AG04449 (cell line): Measurements from ENCODE around the gene GPLD1.

Experiments
- CTCF ChIA-PET: fragments of 350-600 bp; formaldehyde crosslinking; extraction: SDS; loops from one replicate; lab custom pipeline; 2021; ENCODE audit warnings: antibody characterized with exemption; lab: Yijun Ruan, JAX
- POLR2A ChIA-PET: fragments of 400-600, 350-600 bp; formaldehyde crosslinking; extraction: SDS; loops from one replicate; lab custom pipeline; 2020; ENCODE audit warnings: antibody characterized with exemption, inconsistent platforms; lab: Yijun Ruan, JAX
- DNase-seq: peaks from one replicate; pipeline ENCODE4 v3.0.0-alpha.2; 2010; ENCODE audit warnings: low read depth, low spot score
- H3K4me3 ChIP-seq: 2 replicates; pipeline ENCODE4 v1.5.1; 2011; ENCODE audit warnings: low read depth, mild to moderate bottlenecking, control low read depth, low read length
- CTCF ChIP-seq: IDR thresholded peaks from one replicate; pipeline ENCODE4 v1.5.1; 2011; ENCODE audit warnings: mild to moderate bottlenecking, moderate library complexity, low read length, control low read depth, inconsistent platforms; ENCODE audit not compliant: insufficient read depth; ENCODE audit errors: missing control alignments

The GPLD1 gene

GRCh38 chr6:24504287-24504648 is 14.9 kb upstream of the GPLD1 start:
- TF ChIP-seq CTCF, result no peak
- no peak overlapping the region for H3K4me3 ChIP-seq
- ChIA-PET POLR2A (no interaction called here), CTCF (no interaction called here)
- no peak for DNase-seq

GRCh38 chr6:24501914-24502313 is 12.5 kb upstream of the GPLD1 start:
- CTCF ChIA-PET, result interaction anchor here (1.4 to 1.8 kb wide), 2 partner anchors 19 to 82 kb away, joined by 3 to 4 read pairs; no protein-coding TSS in a partner anchor
- TF ChIP-seq CTCF, result no peak
- POLR2A ChIA-PET, result no interaction called here
- no peak overlapping the region for H3K4me3 ChIP-seq
- DNase-seq, result no peak

GRCh38 chr6:24501374-24501773 is 12.0 kb upstream of the GPLD1 start:
- H3K4me3 ChIP-seq, result no peak overlapping the region
- ChIA-PET CTCF (interaction anchor here (1.4 to 1.8 kb wide), 2 partner anchors 20 to 83 kb away, joined by 3 to 4 read pairs; no protein-coding TSS in a partner anchor), POLR2A (no interaction called here)
- DNase-seq, result no peak
- TF ChIP-seq CTCF, result no peak

- no peak overlapping the region for H3K4me3 ChIP-seq
- no peak for TF ChIP-seq CTCF
- POLR2A ChIA-PET, result no interaction called here
- CTCF ChIA-PET, result interaction anchor here (1.8 kb wide), 1 partner anchor 20 kb away, joined by 4 read pairs; no protein-coding TSS in a partner anchor
- no peak for DNase-seq
Observed at GRCh38 chr6:24500683-24501082, 11.3 kb upstream of the GPLD1 start.

GRCh38 chr6:24497254-24497970 is 8.0 kb upstream of the GPLD1 start:
- no peak overlapping the region for H3K4me3 ChIP-seq
- no peak for TF ChIP-seq CTCF
- no peak for DNase-seq
- POLR2A ChIA-PET, result no interaction called here
- CTCF ChIA-PET, result no interaction called here
